BJ (cell line): ENCODE results near the gene DNAH10. TPM values are rescaled to one million over a fixed set of nuclear protein-coding genes. Genes with fewer than 3 reads are reported as not detected.

ENCODE experiments used
- CTCF ChIA-PET: fragments of 350-600 bp; formaldehyde crosslinking; extraction: SDS; loops from one replicate; lab custom pipeline; 2021; ENCODE audit warnings: antibody characterized with exemption, inconsistent platforms; lab: Yijun Ruan, JAX
- POLR2A ChIA-PET: fragments of 300-600 bp; sonication (Branson Sonifier 250); formaldehyde crosslinking; extraction: SDS; loops from one replicate; lab custom pipeline; 2021; ENCODE audit warnings: antibody characterized with exemption; lab: Charles Lee
- DNase-seq: peaks from one replicate; pipeline ENCODE4 v3.0.0-alpha.2; 2011; ENCODE audit warnings: low read depth
- H3K27me3 ChIP-seq: 2 replicates; pipeline ENCODE4 v1.6.0; 2011; ENCODE audit warnings: low read length; ENCODE audit not compliant: control insufficient read depth, insufficient read depth
- H3K36me3 ChIP-seq: 2 replicates; pipeline ENCODE4 v1.5.1; 2011; ENCODE audit warnings: low read length; ENCODE audit not compliant: control insufficient read depth, insufficient read depth
- H3K4me3 ChIP-seq: 2 replicates; pipeline ENCODE4 v1.5.1; 2011; ENCODE audit warnings: low read depth, mild to moderate bottlenecking, control low read depth, low read length
- polyA plus RNA-seq: library from polyadenylated mRNA; depleted of rRNA; stranded (reverse); fragments of >200 nt; gene quantifications from 2 replicates; pipeline ENCODE4 v1.2.3, GENCODE V29; 2011
- TF ChIP-seq, protein P1 (sequence below): IDR thresholded peaks from 2 replicates; pipeline ENCODE4 v1.5.1; 2011; ENCODE audit warnings: low read depth, mild to moderate bottlenecking, control low read depth, inconsistent platforms, low read length, moderate library complexity; ENCODE audit not compliant: insufficient read depth

The DNAH10 gene
- polyA plus RNA-seq, 1 experiment: 0.61 TPM

DNA sequence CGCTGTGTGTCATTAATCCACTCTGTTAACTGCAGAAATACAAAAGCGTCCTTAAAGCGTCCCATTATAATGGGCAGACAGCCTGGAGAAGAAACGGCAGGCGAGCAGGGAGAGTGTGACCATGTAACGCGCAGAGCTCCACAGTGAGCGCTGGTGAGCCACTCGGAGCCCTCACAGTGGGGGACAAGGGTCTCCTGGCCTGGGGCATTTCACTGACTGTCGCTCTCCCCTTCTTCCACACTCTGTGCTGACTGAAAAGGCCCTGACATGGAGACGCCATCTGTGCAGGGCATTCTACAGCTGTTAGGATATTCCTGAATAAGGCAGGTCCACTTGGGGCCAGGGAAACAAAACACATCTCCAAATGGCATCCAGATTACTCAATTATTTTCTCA is 186.3 kb downstream of the DNAH10 start:
- ChIA-PET POLR2A (no interaction called here), CTCF (interaction anchor here (1.1 kb wide), 1 partner anchor 35 kb away, joined by 3 read pairs; no protein-coding TSS in a partner anchor)
- TF ChIP-seq, protein P1, sequence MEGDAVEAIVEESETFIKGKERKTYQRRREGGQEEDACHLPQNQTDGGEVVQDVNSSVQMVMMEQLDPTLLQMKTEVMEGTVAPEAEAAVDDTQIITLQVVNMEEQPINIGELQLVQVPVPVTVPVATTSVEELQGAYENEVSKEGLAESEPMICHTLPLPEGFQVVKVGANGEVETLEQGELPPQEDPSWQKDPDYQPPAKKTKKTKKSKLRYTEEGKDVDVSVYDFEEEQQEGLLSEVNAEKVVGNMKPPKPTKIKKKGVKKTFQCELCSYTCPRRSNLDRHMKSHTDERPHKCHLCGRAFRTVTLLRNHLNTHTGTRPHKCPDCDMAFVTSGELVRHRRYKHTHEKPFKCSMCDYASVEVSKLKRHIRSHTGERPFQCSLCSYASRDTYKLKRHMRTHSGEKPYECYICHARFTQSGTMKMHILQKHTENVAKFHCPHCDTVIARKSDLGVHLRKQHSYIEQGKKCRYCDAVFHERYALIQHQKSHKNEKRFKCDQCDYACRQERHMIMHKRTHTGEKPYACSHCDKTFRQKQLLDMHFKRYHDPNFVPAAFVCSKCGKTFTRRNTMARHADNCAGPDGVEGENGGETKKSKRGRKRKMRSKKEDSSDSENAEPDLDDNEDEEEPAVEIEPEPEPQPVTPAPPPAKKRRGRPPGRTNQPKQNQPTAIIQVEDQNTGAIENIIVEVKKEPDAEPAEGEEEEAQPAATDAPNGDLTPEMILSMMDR: no peak
- Histone ChIP-seq H3K4me3 (no peak overlapping the region), H3K27me3 (no peaks in the 10 kb centered on the region), H3K36me3 (peaks cover 4% of the 10 kb centered on the region)
- DNase-seq: no peak

GRCh38 chr12:123948796-123949769 is 187.0 kb downstream of the DNAH10 start:
- Histone ChIP-seq H3K36me3 (peaks cover 4% of the 10 kb centered on the region), H3K4me3 (no peak overlapping the region), H3K27me3 (no peaks in the 10 kb centered on the region)
- DNase-seq: no peak
- TF ChIP-seq, protein P1: no peak
- POLR2A ChIA-PET: no interaction called here
- CTCF ChIA-PET: interaction anchor here (1.1 kb wide), 1 partner anchor 35 kb away, joined by 3 read pairs; no protein-coding TSS in a partner anchor

DNA sequence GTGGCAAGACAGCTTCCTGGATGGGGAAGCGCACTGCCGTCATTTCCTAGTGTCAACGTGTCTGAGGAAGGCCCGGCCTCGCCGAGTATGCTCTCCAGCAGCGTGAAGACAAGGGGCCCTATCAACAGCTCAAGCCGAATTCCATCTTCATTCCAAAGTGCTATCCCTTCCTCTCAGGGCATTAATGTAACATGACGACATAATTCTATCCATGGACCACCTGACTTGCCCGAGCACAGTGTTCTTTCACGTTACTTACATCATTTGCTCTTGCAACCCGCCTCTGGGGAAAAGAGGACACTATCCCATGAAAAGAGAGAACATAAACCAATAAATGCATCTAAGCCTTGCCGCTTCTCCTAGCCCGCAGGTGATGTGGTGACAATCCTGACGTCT is 187.7 kb downstream of the DNAH10 start:
- Histone ChIP-seq H3K4me3 (no peak overlapping the region), H3K27me3 (no peaks in the 10 kb centered on the region), H3K36me3 (peaks cover 2% of the 10 kb centered on the region)
- ChIA-PET POLR2A (no interaction called here), CTCF (interaction anchor here (1.1 kb wide), 1 partner anchor 34 kb away, joined by 3 read pairs; no protein-coding TSS in a partner anchor)
- TF ChIP-seq, protein P1: no peak
- no peak for DNase-seq

DNA sequence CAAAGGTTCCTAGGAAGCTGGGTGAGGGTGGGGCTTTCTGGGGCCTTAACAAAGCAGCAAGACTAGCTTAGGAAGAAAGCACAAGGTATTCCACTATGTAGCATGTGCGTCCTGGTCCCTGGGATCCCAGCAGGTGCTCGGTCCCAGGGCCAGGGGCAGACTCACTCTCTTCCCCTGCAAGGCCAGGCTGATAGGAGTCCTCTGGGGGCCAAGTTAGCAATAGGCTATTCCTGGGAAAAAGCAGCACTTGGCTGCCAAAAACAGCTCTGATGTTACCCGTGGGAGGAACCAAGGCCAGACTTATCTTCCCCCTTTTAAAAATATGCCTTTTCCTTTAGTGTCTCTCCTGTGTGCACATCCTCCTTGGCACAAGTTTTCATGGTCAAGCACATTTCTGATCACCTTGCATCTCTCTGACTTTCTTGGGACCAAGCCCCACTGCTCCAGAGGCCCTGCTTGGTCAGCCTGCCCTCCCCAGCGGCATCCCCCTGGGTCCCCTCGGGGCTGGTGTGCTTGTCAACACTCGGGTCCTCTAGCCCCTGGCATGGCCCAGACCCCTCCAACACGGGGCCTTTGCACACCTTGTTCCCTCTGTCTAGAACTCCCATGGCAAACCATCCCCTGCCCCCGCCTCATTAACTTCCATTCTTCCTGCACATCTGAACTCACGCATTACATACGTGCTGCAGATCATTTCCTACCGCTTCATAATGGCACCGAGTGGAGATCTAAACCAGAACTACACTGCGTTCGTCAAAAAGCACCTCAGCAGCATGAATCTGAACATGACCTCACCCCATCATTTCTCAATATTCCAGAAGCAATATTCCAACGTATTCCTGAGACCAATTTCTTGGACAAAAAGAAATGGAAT is 188.6 kb downstream of the DNAH10 start:
- no peak for DNase-seq
- Histone ChIP-seq H3K36me3 (no peaks in the 10 kb centered on the region; the same call in 1 of the 2 replicates), H3K27me3 (no peaks in the 10 kb centered on the region), H3K4me3 (no peak overlapping the region)
- TF ChIP-seq, protein P1: no peak
- CTCF ChIA-PET: interaction anchor here (0.6 kb wide), 1 partner anchor 34 kb away, joined by 3 read pairs; no protein-coding TSS in a partner anchor
- POLR2A ChIA-PET: no interaction called here
